NT2/D1 (cell line): ENCODE measurements around the gene NEK2.
A peak's percentile ranks its signal among the peaks of the same experiment; 100 is the strongest.

Experiments
- DNase-seq: peaks from one replicate; pipeline ENCODE4 v3.0.0-alpha.2; 2011; ENCODE audit warnings: low read depth, low spot score
- H3K27me3 ChIP-seq: 2 replicates; pipeline ENCODE4 v1.6.0; 2011; ENCODE audit warnings: mild to moderate bottlenecking; ENCODE audit not compliant: insufficient read length, insufficient read depth
- H3K36me3 ChIP-seq: 2 replicates; pipeline ENCODE4 v1.6.1; 2011; ENCODE audit warnings: mild to moderate bottlenecking, low read length, mixed read lengths; ENCODE audit not compliant: insufficient read depth, insufficient read length
- H3K4me1 ChIP-seq: 2 replicates; pipeline ENCODE4 v1.5.1; 2011; ENCODE audit not compliant: insufficient read depth, insufficient read length
- H3K4me3 ChIP-seq: 2 replicates; pipeline ENCODE4 v1.5.1; 2011; ENCODE audit warnings: low read depth; ENCODE audit not compliant: insufficient read length
- H3K9ac ChIP-seq: 2 replicates; pipeline ENCODE4 v1.6.0; 2011; ENCODE audit warnings: low read depth; ENCODE audit not compliant: insufficient read length
- H3K9me3 ChIP-seq: 2 replicates; pipeline ENCODE4 v1.5.1; 2011; ENCODE audit warnings: mild to moderate bottlenecking, low read length; ENCODE audit not compliant: insufficient read depth
- SUZ12 ChIP-seq: IDR thresholded peaks from 2 replicates; pipeline ENCODE4 v1.6.1; 2011; ENCODE audit not compliant: insufficient read length, insufficient read depth; ENCODE audit errors: extremely low read depth
- YY1 ChIP-seq: IDR thresholded peaks from 2 replicates; pipeline ENCODE4 v1.6.1; 2011; ENCODE audit not compliant: insufficient read length, insufficient read depth
- ZNF274 ChIP-seq: IDR thresholded peaks from 2 replicates; pipeline ENCODE4 v1.6.1; 2011; ENCODE audit warnings: mild to moderate bottlenecking, low read depth, low read length

The NEK2 gene

GRCh38 chr1:211635597-211636205 lies 39.7 kb downstream of the NEK2 start:
- Histone ChIP-seq H3K4me3 (no peak overlapping the region), H3K9ac (no peak overlapping the region), H3K36me3 (no peaks in the 10 kb centered on the region), H3K9me3 (no peaks in the 10 kb centered on the region), H3K4me1 (peaks cover 15% of the 10 kb centered on the region), H3K27me3 (no peaks in the 10 kb centered on the region)
- TF ChIP-seq YY1 = no peak
- TF ChIP-seq SUZ12 = no peak
- no peak for TF ChIP-seq ZNF274
- DNase-seq = no peak

GRCh38 chr1:211634931-211635330 lies 40.5 kb downstream of the NEK2 start:
- Histone ChIP-seq H3K4me3 (no peak overlapping the region), H3K4me1 (peaks cover 15% of the 10 kb centered on the region), H3K27me3 (no peaks in the 10 kb centered on the region), H3K9me3 (no peaks in the 10 kb centered on the region), H3K9ac (no peak overlapping the region), H3K36me3 (no peaks in the 10 kb centered on the region)
- DNase-seq = no peak
- TF ChIP-seq YY1 = no peak
- no peak for TF ChIP-seq SUZ12
- TF ChIP-seq ZNF274 = no peak

GRCh38 chr1:211634461-211634860 lies 41.0 kb downstream of the NEK2 start:
- Histone ChIP-seq H3K4me3 (no peak overlapping the region), H3K9me3 (no peaks in the 10 kb centered on the region), H3K4me1 (peaks cover 15% of the 10 kb centered on the region), H3K9ac (no peak overlapping the region), H3K27me3 (no peaks in the 10 kb centered on the region), H3K36me3 (no peaks in the 10 kb centered on the region)
- TF ChIP-seq ZNF274 (no peak), YY1 (no peak), SUZ12 (no peak)
- DNase-seq = no peak

DNA sequence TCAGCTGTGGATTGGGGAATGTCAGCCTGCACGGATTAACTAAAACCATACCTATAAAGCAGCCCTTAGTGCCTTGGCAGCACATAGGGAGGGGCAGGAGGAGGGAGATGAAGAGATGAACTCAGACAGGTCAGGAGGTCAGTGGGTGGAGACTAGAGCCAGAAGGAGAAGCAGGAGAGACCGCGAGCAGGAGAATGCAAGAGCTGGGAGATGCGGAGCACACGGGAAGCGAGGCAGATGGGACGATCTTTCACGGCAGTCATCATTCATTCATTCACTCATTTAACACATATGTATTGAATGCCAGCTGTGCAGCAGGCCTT lies 41.9 kb downstream of the NEK2 start:
- H3K36me3 ChIP-seq = no peaks in the 10 kb centered on the region
- H3K4me1 ChIP-seq = peaks cover 18% of the 10 kb centered on the region
- no peak overlapping the region for H3K9ac ChIP-seq
- no peaks in the 10 kb centered on the region for H3K9me3 ChIP-seq
- DNase-seq = no peak
- no peaks in the 10 kb centered on the region for H3K27me3 ChIP-seq
- no peak overlapping the region for H3K4me3 ChIP-seq
- TF ChIP-seq ZNF274 = no peak
- no peak for TF ChIP-seq YY1
- no peak for TF ChIP-seq SUZ12

DNA sequence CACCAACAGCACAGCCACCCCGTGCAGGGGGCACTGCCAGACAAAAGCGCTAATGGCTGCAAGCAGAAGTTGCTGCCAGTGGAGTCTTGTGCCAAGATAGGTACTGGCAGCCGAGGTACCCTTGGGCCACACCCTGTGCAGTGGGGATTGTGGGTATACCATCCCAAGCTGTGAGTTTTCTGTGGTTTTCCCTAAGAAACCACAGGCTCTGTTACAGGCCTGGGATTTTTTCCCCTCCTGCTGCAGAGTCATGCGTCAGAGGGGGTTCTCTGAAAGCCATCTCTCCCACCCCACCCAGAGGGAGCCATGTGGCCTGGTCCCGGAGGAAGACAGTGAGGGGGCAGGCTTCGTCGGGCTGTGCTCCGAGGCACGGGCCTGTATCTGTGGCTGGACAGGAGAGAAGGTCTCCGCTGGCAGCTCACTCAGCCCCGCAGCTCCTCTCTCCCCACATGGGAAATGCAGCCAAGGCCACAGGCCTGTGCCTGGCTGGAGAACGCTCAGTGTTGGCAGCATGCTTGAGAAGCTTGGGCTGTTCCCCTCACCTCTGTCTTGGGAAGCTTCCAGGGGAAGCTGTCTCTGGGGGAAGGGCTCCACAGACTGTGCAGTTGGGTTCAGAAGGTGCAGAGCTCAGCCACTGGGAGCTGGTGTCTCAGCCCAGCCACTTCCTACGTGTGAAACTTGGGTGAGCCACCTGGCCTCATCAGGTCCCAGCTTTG lies 42.5 kb downstream of the NEK2 start:
- Histone ChIP-seq H3K36me3 (no peaks in the 10 kb centered on the region), H3K4me1 (peaks cover 16% of the 10 kb centered on the region), H3K27me3 (no peaks in the 10 kb centered on the region), H3K9ac (peak overlapping the region; percentile 18), H3K4me3 (no peak overlapping the region), H3K9me3 (no peaks in the 10 kb centered on the region)
- DNase-seq = no peak
- TF ChIP-seq SUZ12 (no peak), YY1 (no peak), ZNF274 (no peak)

- Histone ChIP-seq H3K9ac (no peak overlapping the region), H3K27me3 (no peaks in the 10 kb centered on the region), H3K4me3 (no peak overlapping the region), H3K9me3 (no peaks in the 10 kb centered on the region), H3K4me1 (peaks cover 14% of the 10 kb centered on the region), H3K36me3 (no peaks in the 10 kb centered on the region)
- TF ChIP-seq SUZ12 = no peak
- TF ChIP-seq YY1 = no peak
- no peak for TF ChIP-seq ZNF274
- DNase-seq = no peak
Measured at GRCh38 chr1:211632117-211632807, 43.2 kb downstream of the NEK2 start.

DNA sequence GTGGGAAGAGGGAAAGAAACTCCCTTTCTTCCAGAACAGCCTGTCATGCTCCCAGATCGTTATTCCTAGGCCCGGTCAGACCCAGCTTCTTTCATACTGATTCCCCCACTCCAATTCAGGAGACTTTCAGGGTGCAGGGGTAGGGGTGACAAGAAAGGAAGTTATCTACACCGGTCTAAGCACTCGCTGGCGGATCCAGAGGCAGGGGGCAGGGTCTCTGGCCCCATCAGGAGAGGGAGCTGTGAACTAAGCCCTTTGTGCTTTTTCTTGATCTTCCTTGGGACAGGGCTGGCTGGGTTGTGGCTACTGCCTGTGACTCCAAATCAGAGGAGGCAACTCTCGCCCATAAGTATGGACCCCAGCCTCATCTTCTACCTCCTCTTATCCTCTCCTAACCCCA lies 44.3 kb downstream of the NEK2 start:
- Histone ChIP-seq H3K4me1 (peaks cover 20% of the 10 kb centered on the region), H3K27me3 (no peaks in the 10 kb centered on the region), H3K9me3 (no peaks in the 10 kb centered on the region), H3K36me3 (no peaks in the 10 kb centered on the region), H3K9ac (no peak overlapping the region), H3K4me3 (no peak overlapping the region)
- no peak for DNase-seq
- TF ChIP-seq YY1 (no peak), ZNF274 (no peak), SUZ12 (no peak)
